ENCODE data around the gene DLGAP1.
A peak's percentile ranks its signal among the peaks of the same experiment; 100 is the strongest.
"Not testable (repeated sequence)": the region's sequence is repeated elsewhere in the genome, so short reads cannot be mapped to it uniquely, and the experiment has no call there.

DLGAP1 gene

DNA sequence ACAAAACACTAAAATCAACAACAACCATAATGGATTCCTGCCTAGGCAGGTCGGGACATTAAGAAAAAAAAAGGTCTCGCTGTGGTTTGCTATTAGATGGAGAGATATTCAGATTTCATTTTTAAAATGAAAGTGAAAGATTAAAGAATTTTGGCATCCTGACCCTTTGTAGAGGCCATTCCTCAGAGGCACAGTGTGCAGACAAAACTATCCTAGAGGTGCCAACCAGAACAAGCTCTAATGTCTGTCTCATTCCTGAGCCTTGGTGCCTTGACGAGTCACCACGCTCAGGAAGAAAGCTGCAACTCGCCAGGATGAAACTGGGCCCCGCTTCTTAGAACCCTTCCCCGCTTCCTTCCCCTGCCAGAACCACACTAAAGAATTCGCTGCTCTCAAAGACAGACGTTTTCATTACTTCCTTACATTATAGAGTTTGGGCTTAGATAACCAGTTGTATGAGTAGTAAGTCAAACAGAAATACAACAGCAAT lies 849.1 kb downstream of the DLGAP1 start:
- TF ChIP-seq, protein P1, sequence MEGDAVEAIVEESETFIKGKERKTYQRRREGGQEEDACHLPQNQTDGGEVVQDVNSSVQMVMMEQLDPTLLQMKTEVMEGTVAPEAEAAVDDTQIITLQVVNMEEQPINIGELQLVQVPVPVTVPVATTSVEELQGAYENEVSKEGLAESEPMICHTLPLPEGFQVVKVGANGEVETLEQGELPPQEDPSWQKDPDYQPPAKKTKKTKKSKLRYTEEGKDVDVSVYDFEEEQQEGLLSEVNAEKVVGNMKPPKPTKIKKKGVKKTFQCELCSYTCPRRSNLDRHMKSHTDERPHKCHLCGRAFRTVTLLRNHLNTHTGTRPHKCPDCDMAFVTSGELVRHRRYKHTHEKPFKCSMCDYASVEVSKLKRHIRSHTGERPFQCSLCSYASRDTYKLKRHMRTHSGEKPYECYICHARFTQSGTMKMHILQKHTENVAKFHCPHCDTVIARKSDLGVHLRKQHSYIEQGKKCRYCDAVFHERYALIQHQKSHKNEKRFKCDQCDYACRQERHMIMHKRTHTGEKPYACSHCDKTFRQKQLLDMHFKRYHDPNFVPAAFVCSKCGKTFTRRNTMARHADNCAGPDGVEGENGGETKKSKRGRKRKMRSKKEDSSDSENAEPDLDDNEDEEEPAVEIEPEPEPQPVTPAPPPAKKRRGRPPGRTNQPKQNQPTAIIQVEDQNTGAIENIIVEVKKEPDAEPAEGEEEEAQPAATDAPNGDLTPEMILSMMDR (IDR thresholded peaks at IDR 0.05): no peak
- Histone ChIP-seq H3K27ac (peak overlapping the region; percentile 86 to 90), H3K4me3 (peak overlapping the region; percentile 67)
- DNase-seq (ENCODE audit: low spot score): no peak

DNA sequence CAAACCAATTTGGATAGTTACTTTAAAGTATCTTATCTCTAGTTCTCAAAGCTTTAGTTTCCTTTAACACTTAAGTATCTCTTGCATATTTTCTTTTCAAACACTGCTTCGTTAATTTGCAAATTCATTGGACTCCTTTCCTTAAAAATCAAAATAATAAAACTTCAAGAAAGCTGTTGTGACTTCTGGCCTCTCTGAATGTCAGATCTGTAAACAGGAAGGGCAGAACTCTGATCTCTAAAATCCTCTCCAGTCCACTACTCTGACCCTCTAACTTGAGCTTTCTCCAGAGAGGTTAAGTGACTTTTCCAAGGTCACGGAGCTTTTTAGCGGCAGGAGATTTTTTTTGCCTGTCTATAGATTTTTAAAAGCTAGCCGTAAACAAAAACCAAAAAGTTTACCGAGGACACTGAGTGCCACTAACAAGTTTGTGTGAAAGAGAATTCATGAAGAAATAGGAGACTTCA lies 849.6 kb downstream of the DLGAP1 start:
- H3K4me3 ChIP-seq: peak overlapping the region; percentile 67
- H3K27ac ChIP-seq: peak overlapping the region; percentile 86 to 90
- no peak for DNase-seq (ENCODE audit: low spot score)
- TF ChIP-seq, protein P1 (IDR thresholded peaks at IDR 0.05): no peak

DNA sequence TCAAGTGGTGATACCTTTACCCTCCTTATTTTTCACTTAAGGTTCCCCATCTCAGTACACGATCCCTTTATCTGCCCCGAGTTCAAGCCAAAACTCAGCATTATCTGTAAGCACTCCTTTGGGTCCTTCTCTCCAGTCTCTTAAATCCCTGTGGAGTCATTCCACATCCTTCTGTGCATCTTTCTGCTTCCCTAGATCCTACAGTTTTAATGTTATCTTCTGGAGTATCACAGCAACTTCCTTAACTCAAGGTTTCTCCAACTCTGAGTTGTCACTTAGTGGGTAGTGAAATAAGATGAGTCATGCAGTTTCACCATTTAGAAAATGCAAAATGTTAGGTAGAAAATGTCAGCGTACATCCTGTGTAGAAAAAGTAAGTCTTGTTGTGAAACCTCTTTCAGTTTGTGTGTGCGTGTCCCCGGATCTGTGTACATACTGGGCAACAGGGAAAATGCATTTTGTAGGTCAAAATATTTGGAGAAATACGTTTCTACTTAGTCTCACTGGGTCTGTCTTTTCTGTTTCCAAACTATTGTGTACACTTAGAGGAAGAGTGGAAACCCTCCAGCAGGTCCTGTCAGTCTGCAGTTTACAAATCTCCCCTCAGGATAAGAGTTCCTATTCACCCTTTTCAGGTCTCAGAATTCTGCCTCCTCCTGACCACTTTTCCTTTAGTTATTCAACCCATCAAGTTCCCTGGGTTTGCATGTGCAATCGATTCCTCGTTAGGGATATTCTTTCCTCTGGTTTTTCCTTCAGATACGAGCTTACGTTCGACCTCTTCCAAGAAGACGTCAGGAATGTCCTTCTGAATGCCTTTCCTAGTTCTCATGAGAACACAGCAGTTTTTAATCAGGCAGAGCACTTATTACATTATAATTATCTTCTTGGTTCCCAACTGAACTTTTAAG lies 850.4 kb downstream of the DLGAP1 start:
- TF ChIP-seq, protein P1 (IDR thresholded peaks at IDR 0.05): no peak
- no peak for DNase-seq (ENCODE audit: low spot score)
- Histone ChIP-seq H3K27ac (peak overlapping the region; percentile 86 to 90), H3K4me3 (peak overlapping the region; percentile 67)

DNA sequence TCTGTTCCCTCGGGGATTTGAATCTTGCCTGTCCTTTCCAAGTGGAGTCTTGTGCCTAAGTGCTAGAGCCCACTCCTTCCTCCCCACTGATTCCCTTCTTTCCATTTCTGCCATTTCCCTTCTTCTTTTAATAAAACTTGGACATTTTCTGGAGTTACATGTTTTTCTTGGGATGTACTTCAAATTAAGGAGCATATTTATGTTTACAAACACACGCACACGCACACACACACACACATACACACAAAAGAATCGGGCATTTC lies 850.9 kb downstream of the DLGAP1 start:
- peak overlapping the region; percentile 67 for H3K4me3 ChIP-seq
- TF ChIP-seq, protein P1 (IDR thresholded peaks at IDR 0.05): no peak
- DNase-seq (ENCODE audit: low spot score): no peak
- peak overlapping the region; percentile 86 to 90 for H3K27ac ChIP-seq

DNA sequence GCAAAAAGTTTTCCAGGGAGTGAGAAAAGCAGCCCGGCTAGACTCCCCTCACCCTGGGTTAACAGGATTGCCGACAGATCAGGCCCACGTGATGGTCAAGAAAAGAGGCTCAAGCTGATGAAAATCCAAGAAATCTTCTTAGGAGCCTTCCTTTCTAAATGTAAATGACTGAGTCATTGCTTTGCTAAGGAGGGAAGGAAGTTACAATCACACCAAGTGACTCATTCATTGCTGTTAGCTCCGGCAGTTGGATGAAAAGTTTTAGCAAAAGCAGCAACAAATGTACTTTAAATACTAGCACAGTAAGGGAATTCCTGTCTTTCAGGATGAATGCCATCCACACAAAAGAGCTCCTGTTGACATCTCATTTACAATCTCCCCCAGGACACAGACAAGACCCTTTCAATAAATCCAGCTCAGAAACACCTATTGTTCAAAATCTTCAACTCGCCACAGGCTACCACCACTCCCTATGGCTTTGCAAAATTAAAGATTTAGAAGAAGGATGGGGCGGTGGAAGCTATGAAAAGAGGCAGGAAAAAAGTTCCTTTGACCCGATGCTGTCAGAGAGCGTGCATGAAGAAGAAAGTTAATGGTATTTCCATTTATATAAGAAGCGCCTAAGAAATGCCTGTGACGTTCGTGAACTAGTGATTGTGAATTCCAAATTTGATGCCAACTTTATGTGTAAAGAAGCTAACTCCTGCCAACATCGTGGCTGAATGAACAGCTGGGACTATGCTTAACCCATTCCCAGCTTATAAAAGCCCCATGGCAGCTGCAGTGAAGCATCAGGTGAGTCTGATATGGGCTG lies 851.5 kb downstream of the DLGAP1 start:
- Histone ChIP-seq H3K27ac (peak overlapping the region; percentile 86 to 90), H3K4me3 (peak overlapping the region; percentile 67)
- TF ChIP-seq, protein P1 (IDR thresholded peaks at IDR 0.05): no peak
- no peak for DNase-seq (ENCODE audit: low spot score)

DNA sequence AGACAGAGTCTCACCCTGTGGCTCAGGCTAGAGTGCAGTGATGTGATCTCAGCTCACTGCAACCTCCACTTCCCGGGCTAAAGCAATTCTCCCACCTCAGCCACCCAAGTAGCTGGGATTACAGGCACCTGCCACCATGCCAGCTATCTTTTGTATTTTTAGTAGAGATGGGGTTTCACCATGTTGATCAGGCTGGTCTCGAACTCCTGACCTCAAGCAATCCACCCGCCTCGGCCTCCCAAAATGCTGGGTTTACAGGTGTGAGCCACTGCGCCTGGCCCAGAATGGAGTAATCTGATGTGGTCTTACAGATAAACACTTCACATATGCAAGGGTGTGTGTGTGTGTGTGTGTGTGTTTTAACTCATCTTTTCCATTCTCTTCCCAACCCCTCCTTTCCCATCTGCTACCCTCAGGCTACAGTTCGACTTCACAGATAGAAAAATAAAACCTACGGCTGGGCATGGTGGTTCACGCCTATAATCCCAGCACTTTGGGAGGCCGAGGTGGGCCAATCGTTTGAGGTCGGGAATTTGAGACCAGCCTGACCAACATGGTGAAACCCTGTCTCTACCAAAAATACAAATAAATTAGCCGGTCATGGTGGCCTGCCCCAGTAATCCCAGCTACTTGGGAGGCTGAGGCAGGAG lies 853.9 kb downstream of the DLGAP1 start:
- not testable (repeated sequence) for DNase-seq (ENCODE audit: low spot score); H3K4me3 ChIP-seq
- H3K27ac ChIP-seq: peak overlapping the region in 1 of 2 donors; percentile 54

DNA sequence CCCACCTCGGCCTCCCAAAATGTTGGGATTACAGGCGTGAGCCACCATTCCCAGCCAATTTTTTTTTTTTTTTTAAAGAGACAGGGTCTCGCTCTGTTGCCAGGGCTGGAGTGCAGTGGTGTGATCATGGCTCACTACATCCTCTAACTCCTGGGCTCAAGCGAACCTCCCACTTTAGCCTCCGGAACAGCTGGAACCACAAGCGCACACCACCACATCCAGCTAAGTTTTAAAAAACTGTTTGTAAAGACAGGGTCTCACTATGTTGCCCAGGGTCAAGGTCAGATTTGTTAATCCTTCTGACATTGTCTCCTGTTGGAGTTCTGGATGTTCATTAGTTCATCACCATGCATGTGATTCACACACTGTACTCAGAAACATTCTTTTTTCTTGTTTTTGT lies 855.2 kb downstream of the DLGAP1 start:
- no peak overlapping the region for H3K4me3 ChIP-seq
- no peak overlapping the region for H3K27ac ChIP-seq
- DNase-seq (ENCODE audit: low spot score): no peak
- TF ChIP-seq, protein P1 (IDR thresholded peaks at IDR 0.05): no peak
